Fibroblast of the aortic adventitia (primary cell): ENCODE results near the gene DMD. TPM values are rescaled to one million over a fixed set of nuclear protein-coding genes. Genes with fewer than 3 reads are reported as not detected.

Source experiments
- DNase-seq: peaks from one replicate; pipeline ENCODE4 v3.0.0-alpha.2; 2010; ENCODE audit warnings: low read depth
- H3K4me3 ChIP-seq: 2 replicates; pipeline ENCODE4 v1.5.1; 2011; ENCODE audit warnings: low read depth, mild to moderate bottlenecking, control low read depth, low read length, moderate library complexity
- total RNA-seq: library from RNA; depleted of rRNA; stranded (reverse); fragments of >200 nt; gene quantifications from 2 replicates; pipeline ENCODE4 v1.2.3, GENCODE V29; 2012; ENCODE audit warnings: low replicate concordance
- TF ChIP-seq, protein P1 (sequence below): IDR thresholded peaks from 2 replicates; pipeline ENCODE4 v1.5.1; 2011; ENCODE audit warnings: mild to moderate bottlenecking, low read length, control low read depth, inconsistent platforms; ENCODE audit not compliant: insufficient read depth

Gene DMD
- total RNA-seq, 1 donor: 10.3 TPM

DNA sequence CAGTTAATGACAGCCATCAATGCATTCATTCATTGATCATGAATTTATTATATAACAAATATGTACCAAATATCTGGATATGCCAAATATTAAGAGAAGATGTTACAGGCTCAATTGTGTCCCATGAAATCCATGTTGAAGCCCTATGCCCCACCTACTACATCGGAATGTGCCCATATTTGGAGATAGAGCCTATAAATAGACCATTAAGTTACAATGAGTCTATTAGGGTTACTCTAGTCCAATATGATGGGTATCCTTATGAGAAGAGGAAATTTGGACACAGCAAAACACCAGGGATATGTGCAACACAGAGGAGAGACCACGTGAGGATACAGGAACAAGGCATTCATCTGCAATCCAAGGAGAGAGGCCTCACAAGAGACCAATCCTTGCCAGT lies 634.5 kb downstream of the DMD start:
- no peak overlapping the region for H3K4me3 ChIP-seq
- DNase-seq: no peak
- TF ChIP-seq, protein P1, sequence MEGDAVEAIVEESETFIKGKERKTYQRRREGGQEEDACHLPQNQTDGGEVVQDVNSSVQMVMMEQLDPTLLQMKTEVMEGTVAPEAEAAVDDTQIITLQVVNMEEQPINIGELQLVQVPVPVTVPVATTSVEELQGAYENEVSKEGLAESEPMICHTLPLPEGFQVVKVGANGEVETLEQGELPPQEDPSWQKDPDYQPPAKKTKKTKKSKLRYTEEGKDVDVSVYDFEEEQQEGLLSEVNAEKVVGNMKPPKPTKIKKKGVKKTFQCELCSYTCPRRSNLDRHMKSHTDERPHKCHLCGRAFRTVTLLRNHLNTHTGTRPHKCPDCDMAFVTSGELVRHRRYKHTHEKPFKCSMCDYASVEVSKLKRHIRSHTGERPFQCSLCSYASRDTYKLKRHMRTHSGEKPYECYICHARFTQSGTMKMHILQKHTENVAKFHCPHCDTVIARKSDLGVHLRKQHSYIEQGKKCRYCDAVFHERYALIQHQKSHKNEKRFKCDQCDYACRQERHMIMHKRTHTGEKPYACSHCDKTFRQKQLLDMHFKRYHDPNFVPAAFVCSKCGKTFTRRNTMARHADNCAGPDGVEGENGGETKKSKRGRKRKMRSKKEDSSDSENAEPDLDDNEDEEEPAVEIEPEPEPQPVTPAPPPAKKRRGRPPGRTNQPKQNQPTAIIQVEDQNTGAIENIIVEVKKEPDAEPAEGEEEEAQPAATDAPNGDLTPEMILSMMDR: no peak

DNA sequence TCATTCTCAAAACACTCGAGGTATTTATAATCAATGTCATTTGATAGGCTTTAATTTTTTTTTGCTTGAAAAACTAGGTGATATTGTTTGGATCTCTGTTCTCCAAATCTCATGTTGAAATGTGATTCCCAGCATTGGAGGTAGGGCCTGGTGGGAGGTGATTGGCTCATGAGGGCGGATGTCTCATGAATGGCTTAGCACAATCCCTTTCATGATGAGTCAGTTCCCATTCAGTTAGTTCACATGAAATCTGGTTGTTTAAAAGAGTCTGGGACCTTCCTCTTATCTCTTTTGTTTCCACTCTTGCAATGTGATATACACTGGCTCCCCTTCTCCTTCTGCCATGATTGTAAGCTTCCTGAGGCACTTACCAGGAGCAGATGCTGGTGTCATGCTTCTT lies 638.7 kb downstream of the DMD start:
- no peak overlapping the region for H3K4me3 ChIP-seq
- no peak for DNase-seq
- TF ChIP-seq, protein P1: no peak

DNA sequence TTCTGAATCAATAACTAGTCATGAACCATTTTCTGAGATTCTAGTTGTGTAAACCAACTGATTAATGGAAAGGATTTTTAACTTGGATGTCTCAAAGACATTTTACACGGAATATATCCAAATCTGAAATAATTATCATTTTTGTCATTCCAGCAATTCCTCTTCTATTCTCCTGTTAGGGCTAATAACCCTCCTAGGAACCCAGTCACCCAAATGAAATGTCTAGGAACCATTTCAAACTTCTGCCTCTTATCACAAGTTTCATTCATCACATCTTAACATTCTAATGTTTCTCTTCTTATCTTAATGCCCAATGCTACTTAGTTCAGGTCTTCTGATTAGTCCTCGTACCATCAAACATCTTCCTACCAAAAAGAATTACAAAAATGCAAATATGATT lies 639.8 kb downstream of the DMD start:
- DNase-seq: peak; percentile 4
- no peak overlapping the region for H3K4me3 ChIP-seq
- TF ChIP-seq, protein P1: no peak

DNA sequence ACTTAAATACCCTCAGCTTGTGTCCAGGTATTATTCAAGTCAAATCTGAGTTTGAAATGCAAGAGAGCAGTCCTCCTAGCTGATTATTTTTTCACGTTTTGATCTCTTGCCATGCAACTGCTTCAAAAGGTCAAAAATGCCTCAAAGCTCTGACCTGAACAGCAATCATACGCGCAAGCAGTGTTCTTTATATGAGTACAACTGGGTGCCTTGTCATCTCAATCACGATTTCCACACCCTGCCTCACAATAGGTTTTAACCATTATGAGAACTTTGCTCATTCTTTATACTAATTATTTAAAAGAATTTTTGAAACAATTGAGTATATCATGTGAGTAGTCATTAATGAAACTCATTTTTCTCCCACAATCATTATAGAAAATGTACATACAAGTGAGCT lies 649.1 kb downstream of the DMD start:
- TF ChIP-seq, protein P1: no peak
- no peak for DNase-seq
- no peak overlapping the region for H3K4me3 ChIP-seq

DNA sequence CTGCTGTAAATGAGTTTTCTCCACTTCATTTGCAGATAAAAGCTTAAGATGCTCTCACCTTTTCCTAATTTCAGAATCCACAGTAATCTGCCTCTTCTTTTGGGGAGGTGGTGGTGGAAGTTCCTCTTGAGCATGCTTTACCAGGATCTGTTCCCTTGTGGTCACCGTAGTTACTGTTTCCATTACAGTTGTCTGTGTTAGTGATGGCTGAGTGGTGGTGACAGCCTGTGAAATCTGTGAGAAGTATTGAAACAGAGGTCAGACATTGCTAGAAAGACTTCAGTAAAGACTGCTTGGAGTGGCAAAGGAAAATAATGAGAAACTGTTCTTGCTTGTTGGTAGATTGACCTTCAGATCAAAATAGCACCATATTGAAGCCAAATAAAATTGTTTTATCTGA lies 666.2 kb downstream of the DMD start:
- TF ChIP-seq, protein P1: no peak
- no peak for DNase-seq
- H3K4me3 ChIP-seq: no peak overlapping the region

DNA sequence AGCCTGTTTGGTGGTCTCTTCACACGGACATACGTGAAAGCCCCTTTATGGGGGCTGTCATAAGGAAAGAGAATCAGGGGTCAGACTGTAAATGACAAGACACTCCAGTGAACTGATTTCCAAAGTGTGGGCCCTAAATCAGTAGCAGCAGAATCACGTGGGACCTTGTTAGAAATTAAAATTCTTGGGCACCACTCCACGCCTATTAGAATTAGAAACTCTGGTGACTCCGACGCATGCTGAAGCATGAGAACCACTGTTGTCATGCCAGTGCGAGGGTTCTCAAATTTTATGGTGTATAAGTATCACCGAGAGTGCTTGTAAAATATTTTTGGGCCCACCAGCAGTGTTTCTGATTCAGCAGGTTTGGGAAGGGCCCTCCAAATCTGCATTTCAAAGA lies 672.8 kb downstream of the DMD start:
- no peak for DNase-seq
- H3K4me3 ChIP-seq: no peak overlapping the region
- TF ChIP-seq, protein P1: no peak

DNA sequence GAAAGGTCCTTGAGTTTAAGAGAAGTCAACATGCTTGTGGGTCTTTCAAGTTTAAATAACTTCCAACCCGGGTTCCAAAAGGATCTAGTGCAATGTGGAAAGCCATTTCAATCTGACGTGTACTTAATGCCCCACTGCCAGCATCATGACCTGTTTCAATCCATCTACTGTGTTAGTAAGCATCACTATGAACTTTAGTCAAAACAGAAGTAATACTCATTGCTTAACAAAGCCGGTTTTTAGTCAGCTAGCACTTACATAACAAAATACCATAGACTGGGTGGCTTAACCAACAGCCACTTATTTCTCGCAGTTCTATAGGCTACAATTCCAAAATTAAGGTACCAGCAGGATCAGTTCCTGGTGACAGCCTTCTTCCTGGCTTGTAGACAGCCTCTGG lies 677.5 kb downstream of the DMD start:
- no peak for DNase-seq
- TF ChIP-seq, protein P1: no peak
- no peak overlapping the region for H3K4me3 ChIP-seq
